ENCODE results near the gene S100A3. TPM values are rescaled to one million over a fixed set of nuclear protein-coding genes. Genes with fewer than 3 reads are reported as not detected.
"Not testable (repeated sequence)": the region's sequence is repeated elsewhere in the genome, so short reads cannot be mapped to it uniquely, and the experiment has no call there.

Gene S100A3
- polyA plus RNA-seq, 2 donors, result 10.2 to 27.5 TPM

DNA sequence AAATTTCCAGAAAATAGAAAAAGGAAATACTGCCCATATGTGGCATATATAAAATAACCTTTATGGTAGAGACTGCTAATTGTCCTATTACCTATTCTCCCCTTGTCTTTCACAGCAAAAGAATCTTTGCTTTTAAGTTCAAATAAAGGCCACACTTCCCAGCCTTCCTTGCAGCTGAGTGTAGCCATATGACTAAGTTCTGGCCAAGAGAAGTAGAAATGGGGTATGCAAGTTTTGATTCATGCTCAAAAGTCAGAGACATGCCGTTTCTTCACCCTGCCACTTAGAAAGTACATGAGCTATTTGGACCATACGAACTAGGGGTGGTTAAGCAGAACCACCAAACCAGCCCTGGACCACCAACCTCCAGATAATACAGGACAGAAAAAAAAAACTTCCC, 34.9 kb upstream of the S100A3 start:
- Histone ChIP-seq H3K27ac (ENCODE audit: low read depth in 2 of 2, low read length in 1 of 2) (no peak overlapping the region), H3K36me3 (ENCODE audit: control insufficient read depth in 2 of 2, insufficient read depth in 2 of 2, low read length in 1 of 2) (no peaks in the 10 kb centered on the region), H3K4me1 (ENCODE audit: control insufficient read depth in 2 of 2, insufficient read depth in 2 of 2, low read length in 1 of 2) (no peaks in the 10 kb centered on the region), H3K27me3 (ENCODE audit: control insufficient read depth in 1 of 2, insufficient read depth in 2 of 2, low read length in 2 of 2) (no peaks in the 10 kb centered on the region), H3K9me3 (ENCODE audit: control insufficient read depth in 2 of 2, insufficient read depth in 1 of 2, low read depth in 1 of 2, low read length in 1 of 2) (no peaks in the 10 kb centered on the region), H3K4me3 (ENCODE audit: low read depth in 1 of 2, low read length in 2 of 2) (no peak overlapping the region)
- 77 to 85% methylated on average over 2 of the region's 2 CpGs for WGBS, 2 donors

DNA sequence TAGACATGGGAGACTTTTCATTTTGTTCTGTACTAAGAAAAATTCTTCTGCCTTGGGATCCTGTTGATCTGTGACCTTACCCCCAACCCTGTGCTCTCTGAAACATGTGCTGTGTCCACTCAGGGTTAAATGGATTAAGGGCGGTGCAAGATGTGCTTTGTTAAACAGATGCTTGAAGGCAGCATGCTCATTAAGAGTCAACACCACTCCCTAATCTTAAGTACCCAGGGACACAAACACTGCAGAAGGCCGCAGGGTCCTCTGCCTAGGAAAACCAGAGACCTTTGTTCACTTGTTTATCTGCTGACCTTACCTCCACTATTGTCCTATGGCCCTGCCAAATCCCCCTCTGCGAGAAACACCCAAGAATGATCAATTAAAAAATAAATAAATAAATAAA, 34.5 kb upstream of the S100A3 start:
- H3K27me3 ChIP-seq (ENCODE audit: control insufficient read depth in 1 of 2, insufficient read depth in 2 of 2, low read length in 2 of 2); H3K36me3 ChIP-seq (ENCODE audit: control insufficient read depth in 2 of 2, insufficient read depth in 2 of 2, low read length in 1 of 2); H3K4me1 ChIP-seq (ENCODE audit: control insufficient read depth in 2 of 2, insufficient read depth in 2 of 2, low read length in 1 of 2); H3K27ac ChIP-seq (ENCODE audit: low read depth in 2 of 2, low read length in 1 of 2); H3K9me3 ChIP-seq (ENCODE audit: control insufficient read depth in 2 of 2, insufficient read depth in 1 of 2, low read depth in 1 of 2, low read length in 1 of 2); H3K4me3 ChIP-seq (ENCODE audit: low read depth in 1 of 2, low read length in 2 of 2): not testable (repeated sequence)
- 80 to 85% methylated on average over 3 of the region's 3 CpGs for WGBS, 2 donors

DNA sequence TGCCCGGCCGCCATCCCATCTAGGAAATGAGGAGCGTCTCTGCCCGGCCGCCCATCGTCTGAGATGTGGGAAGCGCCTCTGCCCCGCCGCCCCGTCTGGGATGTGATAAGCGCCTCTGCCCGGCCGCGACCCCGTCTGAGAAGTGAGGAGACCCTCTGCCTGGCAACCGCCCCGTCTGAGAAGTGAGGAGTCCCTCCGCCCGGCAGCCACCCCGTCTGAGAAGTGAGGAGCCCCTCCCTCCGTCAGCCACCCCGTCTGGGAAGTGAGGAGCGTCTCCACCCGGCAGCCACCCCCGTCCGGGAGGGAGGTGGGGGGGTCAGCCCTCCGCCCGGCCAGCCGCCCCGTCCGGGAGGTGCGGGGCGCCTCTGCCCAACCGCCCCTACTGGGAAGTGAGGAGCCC, 33.8 kb upstream of the S100A3 start:
- H3K27ac ChIP-seq (ENCODE audit: low read depth in 2 of 2, low read length in 1 of 2); H3K36me3 ChIP-seq (ENCODE audit: control insufficient read depth in 2 of 2, insufficient read depth in 2 of 2, low read length in 1 of 2); H3K4me3 ChIP-seq (ENCODE audit: low read depth in 1 of 2, low read length in 2 of 2); H3K27me3 ChIP-seq (ENCODE audit: control insufficient read depth in 1 of 2, insufficient read depth in 2 of 2, low read length in 2 of 2); H3K4me1 ChIP-seq (ENCODE audit: control insufficient read depth in 2 of 2, insufficient read depth in 2 of 2, low read length in 1 of 2); H3K9me3 ChIP-seq (ENCODE audit: control insufficient read depth in 2 of 2, insufficient read depth in 1 of 2, low read depth in 1 of 2, low read length in 1 of 2): not testable (repeated sequence)
- 94 to 96% methylated on average over 32 to 34 of the region's 34 CpGs for WGBS, 2 donors

DNA sequence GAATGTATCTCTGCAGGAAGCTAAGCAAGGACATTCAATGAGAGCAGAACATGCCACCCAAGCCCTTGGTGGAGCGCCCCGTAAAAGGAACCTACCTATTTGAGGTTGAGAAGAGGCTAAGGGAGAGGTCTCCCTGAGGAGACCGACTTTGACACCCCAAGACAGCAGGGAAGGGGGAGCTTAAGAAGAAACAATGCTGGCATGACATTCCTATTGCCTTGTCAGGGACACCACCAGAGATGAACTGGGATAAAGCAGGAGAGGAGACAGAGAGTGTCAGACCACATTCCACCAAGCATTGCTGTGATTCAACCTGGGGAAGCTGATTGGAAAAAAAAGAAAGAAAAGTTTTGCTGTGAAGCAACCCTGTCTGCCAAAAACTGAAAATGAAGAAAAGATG, 29.9 kb upstream of the S100A3 start:
- H3K27ac ChIP-seq (ENCODE audit: low read depth in 2 of 2, low read length in 1 of 2), result no peak overlapping the region
- H3K36me3 ChIP-seq (ENCODE audit: control insufficient read depth in 2 of 2, insufficient read depth in 2 of 2, low read length in 1 of 2), result no peaks in the 10 kb centered on the region
- no peak overlapping the region for H3K4me3 ChIP-seq (ENCODE audit: low read depth in 1 of 2, low read length in 2 of 2)
- H3K9me3 ChIP-seq (ENCODE audit: control insufficient read depth in 2 of 2, insufficient read depth in 1 of 2, low read depth in 1 of 2, low read length in 1 of 2), result no peaks in the 10 kb centered on the region
- no peaks in the 10 kb centered on the region for H3K27me3 ChIP-seq (ENCODE audit: control insufficient read depth in 1 of 2, insufficient read depth in 2 of 2, low read length in 2 of 2)
- H3K4me1 ChIP-seq (ENCODE audit: control insufficient read depth in 2 of 2, insufficient read depth in 2 of 2, low read length in 1 of 2), result peaks cover 2 to 4% of the 10 kb centered on the region in 2 donors
- WGBS, 2 donors, result 76 to 85% methylated on average over 3 of the region's 3 CpGs

DNA sequence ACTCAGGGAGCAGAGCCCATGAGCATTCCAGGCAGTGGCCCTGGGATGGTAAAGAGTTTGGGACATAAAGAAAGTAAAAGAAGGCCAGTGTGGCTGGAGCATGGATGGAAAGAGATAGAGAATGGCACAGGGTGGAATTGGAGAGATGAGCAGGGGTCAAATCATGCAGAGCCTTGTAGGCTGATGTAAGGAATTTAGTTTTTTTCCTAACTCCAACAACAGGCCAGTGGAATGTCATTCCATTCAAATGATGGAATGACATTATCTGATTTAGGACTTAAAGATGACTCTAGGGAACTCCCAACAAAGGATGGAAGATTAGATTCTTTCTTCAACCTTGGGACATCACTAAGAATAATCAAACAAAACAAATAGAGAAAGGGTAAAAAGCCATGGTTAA, 29.4 kb upstream of the S100A3 start:
- H3K4me3 ChIP-seq (ENCODE audit: low read depth in 1 of 2, low read length in 2 of 2), result no peak overlapping the region
- H3K4me1 ChIP-seq (ENCODE audit: control insufficient read depth in 2 of 2, insufficient read depth in 2 of 2, low read length in 1 of 2), result peaks cover 2 to 4% of the 10 kb centered on the region in 2 donors
- H3K27me3 ChIP-seq (ENCODE audit: control insufficient read depth in 1 of 2, insufficient read depth in 2 of 2, low read length in 2 of 2), result no peaks in the 10 kb centered on the region
- no peaks in the 10 kb centered on the region for H3K9me3 ChIP-seq (ENCODE audit: control insufficient read depth in 2 of 2, insufficient read depth in 1 of 2, low read depth in 1 of 2, low read length in 1 of 2)
- no peak overlapping the region for H3K27ac ChIP-seq (ENCODE audit: low read depth in 2 of 2, low read length in 1 of 2)
- H3K36me3 ChIP-seq (ENCODE audit: control insufficient read depth in 2 of 2, insufficient read depth in 2 of 2, low read length in 1 of 2), result no peaks in the 10 kb centered on the region

DNA sequence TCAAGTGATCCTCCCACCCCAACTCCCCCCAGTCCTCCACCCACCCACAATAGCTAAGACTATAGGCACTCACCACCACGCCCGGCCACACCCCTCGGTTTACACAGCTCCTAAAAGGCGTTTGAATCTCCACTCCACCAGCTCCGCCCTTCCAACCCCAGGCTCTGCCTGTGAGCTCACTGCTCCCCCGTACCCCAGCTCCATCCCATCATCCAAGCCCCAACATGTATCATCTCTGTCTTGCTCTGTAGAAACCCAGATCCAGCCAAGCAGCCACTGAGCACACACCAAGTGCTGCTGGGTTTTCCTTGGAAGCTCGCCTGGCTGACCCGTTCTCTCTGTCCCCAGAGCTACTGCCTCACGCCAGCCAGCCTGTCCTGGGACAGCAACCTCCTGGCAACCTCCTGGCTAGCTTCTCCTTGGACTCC, 28.6 kb upstream of the S100A3 start:
- H3K27ac ChIP-seq (ENCODE audit: low read depth in 2 of 2, low read length in 1 of 2), result peak overlapping the region; percentile 65 to 75
- WGBS, 2 donors, result 36 to 46% methylated on average over 9 of the region's 9 CpGs
- peaks cover 2 to 4% of the 10 kb centered on the region in 2 donors for H3K4me1 ChIP-seq (ENCODE audit: control insufficient read depth in 2 of 2, insufficient read depth in 2 of 2, low read length in 1 of 2)
- no peak overlapping the region for H3K4me3 ChIP-seq (ENCODE audit: low read depth in 1 of 2, low read length in 2 of 2)
- H3K36me3 ChIP-seq (ENCODE audit: control insufficient read depth in 2 of 2, insufficient read depth in 2 of 2, low read length in 1 of 2), result no peaks in the 10 kb centered on the region
- H3K9me3 ChIP-seq (ENCODE audit: control insufficient read depth in 2 of 2, insufficient read depth in 1 of 2, low read depth in 1 of 2, low read length in 1 of 2), result no peaks in the 10 kb centered on the region
- H3K27me3 ChIP-seq (ENCODE audit: control insufficient read depth in 1 of 2, insufficient read depth in 2 of 2, low read length in 2 of 2), result no peaks in the 10 kb centered on the region

DNA sequence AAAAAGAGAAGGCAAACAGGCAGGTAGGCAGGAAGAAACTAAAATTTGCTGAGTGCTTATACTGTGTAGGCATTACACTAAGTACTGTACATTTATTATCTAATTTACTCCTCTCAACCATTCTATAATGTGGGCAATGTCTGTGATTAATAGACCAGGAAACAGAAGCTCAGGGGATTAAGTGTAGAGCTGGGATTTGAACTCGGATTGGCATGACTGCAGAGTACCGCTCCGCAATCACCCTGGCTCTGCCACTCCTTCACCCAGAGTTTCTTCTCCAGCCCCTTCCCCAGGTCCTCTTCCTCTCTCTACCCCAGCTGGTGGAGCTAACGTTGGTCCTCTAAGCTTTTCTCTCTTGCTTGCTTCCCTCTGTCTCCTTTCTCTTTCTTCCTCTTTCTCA, 28.1 kb upstream of the S100A3 start:
- 37 to 46% methylated on average over 4 of the region's 4 CpGs for WGBS, 2 donors
- no peak overlapping the region for H3K4me3 ChIP-seq (ENCODE audit: low read depth in 1 of 2, low read length in 2 of 2)

DNA sequence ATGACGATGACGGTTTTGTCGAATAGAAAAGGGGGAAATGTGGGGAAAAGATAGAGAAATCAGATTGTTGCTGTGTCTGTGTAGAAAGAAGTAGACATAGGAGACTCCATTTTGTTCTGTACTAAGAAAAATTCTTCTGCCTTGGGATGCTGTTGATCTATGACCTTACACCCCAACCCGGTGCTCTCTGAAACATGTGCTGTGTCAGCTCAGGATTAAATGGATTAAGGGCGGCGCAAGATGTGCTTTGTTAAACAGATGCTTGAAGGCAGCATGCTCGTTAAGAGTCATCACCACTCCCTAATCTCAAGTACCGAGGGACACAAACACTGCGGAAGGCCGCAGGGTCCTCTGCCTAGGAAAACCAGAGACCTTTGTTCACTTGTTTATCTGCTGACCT, 26.4 kb upstream of the S100A3 start:
- not testable (repeated sequence) for H3K9me3 ChIP-seq (ENCODE audit: control insufficient read depth in 2 of 2, insufficient read depth in 1 of 2, low read depth in 1 of 2, low read length in 1 of 2); H3K27me3 ChIP-seq (ENCODE audit: control insufficient read depth in 1 of 2, insufficient read depth in 2 of 2, low read length in 2 of 2); H3K4me3 ChIP-seq (ENCODE audit: low read depth in 1 of 2, low read length in 2 of 2); H3K36me3 ChIP-seq (ENCODE audit: control insufficient read depth in 2 of 2, insufficient read depth in 2 of 2, low read length in 1 of 2)
- Histone ChIP-seq H3K4me1 (ENCODE audit: control insufficient read depth in 2 of 2, insufficient read depth in 2 of 2, low read length in 1 of 2) (peaks cover 4 to 11% of the 10 kb centered on the region in 2 donors), H3K27ac (ENCODE audit: low read depth in 2 of 2, low read length in 1 of 2) (peak overlapping the region; percentile 2 to 4)
- WGBS, 2 donors, result 63 to 73% methylated on average over 9 to 10 of the region's 10 CpGs

More for the DNA sequence above, 28.1 kb upstream of the S100A3 start:
- Histone ChIP-seq H3K9me3 (ENCODE audit: control insufficient read depth in 2 of 2, insufficient read depth in 1 of 2, low read depth in 1 of 2, low read length in 1 of 2) (no peaks in the 10 kb centered on the region), H3K4me1 (ENCODE audit: control insufficient read depth in 2 of 2, insufficient read depth in 2 of 2, low read length in 1 of 2) (peaks cover 2 to 5% of the 10 kb centered on the region in 2 donors), H3K27me3 (ENCODE audit: control insufficient read depth in 1 of 2, insufficient read depth in 2 of 2, low read length in 2 of 2) (no peaks in the 10 kb centered on the region), H3K36me3 (ENCODE audit: control insufficient read depth in 2 of 2, insufficient read depth in 2 of 2, low read length in 1 of 2) (no peaks in the 10 kb centered on the region), H3K27ac (ENCODE audit: low read depth in 2 of 2, low read length in 1 of 2) (peak overlapping the region; percentile 65 to 75)

DNA sequence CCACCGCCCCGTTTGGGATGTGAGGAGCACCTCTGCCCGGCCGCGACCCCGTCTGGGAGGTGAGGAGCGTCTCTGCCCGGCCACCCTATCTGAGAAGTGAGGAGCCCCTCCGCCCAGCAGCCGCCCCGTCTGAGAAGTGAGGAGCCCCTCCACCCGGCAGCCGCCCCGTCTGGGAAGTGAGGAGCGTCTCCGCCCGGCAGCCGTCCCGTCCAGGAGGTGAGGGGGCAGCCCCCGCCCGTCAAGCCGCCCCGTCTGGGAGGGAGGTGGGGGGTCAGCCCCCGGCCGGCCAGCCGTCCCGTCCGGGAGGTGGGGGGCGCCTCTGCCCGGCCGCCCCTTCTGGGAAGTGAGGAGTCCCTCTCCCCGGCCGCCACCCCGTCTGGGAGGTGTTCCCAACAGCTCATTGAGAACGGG, 26.0 kb upstream of the S100A3 start:
- H3K27ac ChIP-seq (ENCODE audit: low read depth in 2 of 2, low read length in 1 of 2), result peak overlapping the region in 1 of 2 donors; percentile 2
- 92 to 95% methylated on average over 34 to 35 of the region's 35 CpGs for WGBS, 2 donors
- not testable (repeated sequence) for H3K9me3 ChIP-seq (ENCODE audit: control insufficient read depth in 2 of 2, insufficient read depth in 1 of 2, low read depth in 1 of 2, low read length in 1 of 2); H3K36me3 ChIP-seq (ENCODE audit: control insufficient read depth in 2 of 2, insufficient read depth in 2 of 2, low read length in 1 of 2); H3K4me3 ChIP-seq (ENCODE audit: low read depth in 1 of 2, low read length in 2 of 2); H3K27me3 ChIP-seq (ENCODE audit: control insufficient read depth in 1 of 2, insufficient read depth in 2 of 2, low read length in 2 of 2)
- peaks cover 4 to 11% of the 10 kb centered on the region in 2 donors for H3K4me1 ChIP-seq (ENCODE audit: control insufficient read depth in 2 of 2, insufficient read depth in 2 of 2, low read length in 1 of 2)

DNA sequence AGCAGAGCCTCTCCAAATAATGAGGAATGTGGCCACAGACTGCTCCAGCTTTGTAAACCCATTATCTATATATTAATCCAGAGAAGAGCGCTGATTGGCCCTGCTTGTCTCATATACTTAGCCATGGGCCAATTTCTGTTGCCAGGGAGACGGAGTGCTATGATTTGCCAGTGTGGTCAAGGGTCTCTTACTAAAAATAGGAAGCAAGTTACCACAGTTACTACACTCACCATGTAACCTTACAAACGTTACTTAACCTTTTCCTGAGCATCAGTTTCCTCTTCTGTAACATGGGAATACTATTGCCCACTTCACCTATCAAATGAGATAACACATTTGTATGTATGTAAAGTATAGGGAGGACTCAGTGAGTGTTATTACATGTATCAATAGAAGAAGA, 24.3 kb upstream of the S100A3 start:
- H3K4me3 ChIP-seq (ENCODE audit: low read depth in 1 of 2, low read length in 2 of 2), result no peak overlapping the region
- WGBS, 2 donors, result 72 to 76% methylated on average over 3 of the region's 3 CpGs
- peak overlapping the region; percentile 66 to 78 for H3K27ac ChIP-seq (ENCODE audit: low read depth in 2 of 2, low read length in 1 of 2)
- H3K9me3 ChIP-seq (ENCODE audit: control insufficient read depth in 2 of 2, insufficient read depth in 1 of 2, low read depth in 1 of 2, low read length in 1 of 2), result no peaks in the 10 kb centered on the region
- no peaks in the 10 kb centered on the region for H3K27me3 ChIP-seq (ENCODE audit: control insufficient read depth in 1 of 2, insufficient read depth in 2 of 2, low read length in 2 of 2)
- no peaks in the 10 kb centered on the region for H3K36me3 ChIP-seq (ENCODE audit: control insufficient read depth in 2 of 2, insufficient read depth in 2 of 2, low read length in 1 of 2)
- H3K4me1 ChIP-seq (ENCODE audit: control insufficient read depth in 2 of 2, insufficient read depth in 2 of 2, low read length in 1 of 2), result peaks cover 4 to 13% of the 10 kb centered on the region in 2 donors

Measured in esophagus (tissue), 2 donors.